Vagina (tissue), 2 donors: Measurements from ENCODE around the gene ZDHHC21. TPM values are rescaled to one million over a fixed set of nuclear protein-coding genes. Genes with fewer than 3 reads are reported as not detected.

Source experiments
- DNase-seq, 2 donors: peaks; one replicate each; pipeline ENCODE4 v3.0.0-alpha.2; 2017; ENCODE audit errors: extremely low spot score in 2 of 2
- H3K27ac ChIP-seq: fragments of 200-600 bp; sonication (generic); one replicate; pipeline ENCODE4 v1.5.1; 2019
- H3K27me3 ChIP-seq: fragments of 200-600 bp; sonication (generic); one replicate; pipeline ENCODE4 v1.5.1; 2019
- H3K36me3 ChIP-seq, 2 donors: fragments of 200-600 bp; sonication (generic); one replicate each; pipeline ENCODE4 v1.5.1; 2017 to 2019
- H3K4me1 ChIP-seq: fragments of 200-600 bp; sonication (generic); one replicate; pipeline ENCODE4 v1.5.1; 2019
- H3K4me3 ChIP-seq, 2 donors: fragments of 200-600 bp; sonication (generic); 1 replicate in 1 of 2; 2 replicates in 1 of 2; pipeline ENCODE4 v1.5.1; 2016 to 2019
- H3K9me3 ChIP-seq: fragments of 200-600 bp; sonication (generic); one replicate; pipeline ENCODE4 v1.5.1; 2019
- POLR2A ChIP-seq, 2 donors: fragments of 450-650 bp; IDR thresholded peaks; one replicate each; pipeline ENCODE4 v1.6.1; 2017; ENCODE audit warnings: antibody characterized with exemption in 2 of 2, mild to moderate bottlenecking in 2 of 2, moderate library complexity in 2 of 2
- POLR2AphosphoS5 ChIP-seq, 2 donors: sonication (generic); formaldehyde crosslinking; IDR thresholded peaks; one replicate each; pipeline ENCODE4 v1.9.0; 2017; ENCODE audit warnings: antibody characterized with exemption in 2 of 2, mild to moderate bottlenecking in 2 of 2, low read depth in 1 of 2; ENCODE audit not compliant: insufficient read depth in 1 of 2
- intact Hi-C: fragments of 100-400 bp; cut with DNase I; formaldehyde crosslinking; loops from one replicate; pipeline ENCODE4 v1.15.1; 2023
- total RNA-seq: library from RNA; depleted of rRNA; stranded (reverse); fragments of >200 nt; gene quantifications from one replicate; pipeline ENCODE4 v1.2.3, GENCODE V29; 2016
- TF ChIP-seq, protein P1 (sequence below), 3 experiments: fragments of 450-650 bp in 2 of 3; fragments of 200-600 bp in 1 of 3; sonication (generic) in 1 of 3; IDR thresholded peaks; one replicate each; pipeline ENCODE4 v1.5.1; 2017 to 2019; ENCODE audit warnings: antibody characterized with exemption in 3 of 3, mild to moderate bottlenecking in 2 of 3, moderate library complexity in 2 of 3

The ZDHHC21 gene
- total RNA-seq, 1 donor from 2014 or later, result 10.3 TPM

GRCh38 chr9:14722391-14723035, 29.3 kb upstream of the ZDHHC21 start, which contains the start of gene CER1:
Gene CER1 (minus strand): TSS chr9:14722733. CDS start chr9:14722672, 61 bp downstream.
- no peaks in the 10 kb centered on the region for H3K36me3 ChIP-seq
- no peaks in the 10 kb centered on the region for H3K4me1 ChIP-seq
- H3K9me3 ChIP-seq, result no peaks in the 10 kb centered on the region
- TF ChIP-seq, protein P1, sequence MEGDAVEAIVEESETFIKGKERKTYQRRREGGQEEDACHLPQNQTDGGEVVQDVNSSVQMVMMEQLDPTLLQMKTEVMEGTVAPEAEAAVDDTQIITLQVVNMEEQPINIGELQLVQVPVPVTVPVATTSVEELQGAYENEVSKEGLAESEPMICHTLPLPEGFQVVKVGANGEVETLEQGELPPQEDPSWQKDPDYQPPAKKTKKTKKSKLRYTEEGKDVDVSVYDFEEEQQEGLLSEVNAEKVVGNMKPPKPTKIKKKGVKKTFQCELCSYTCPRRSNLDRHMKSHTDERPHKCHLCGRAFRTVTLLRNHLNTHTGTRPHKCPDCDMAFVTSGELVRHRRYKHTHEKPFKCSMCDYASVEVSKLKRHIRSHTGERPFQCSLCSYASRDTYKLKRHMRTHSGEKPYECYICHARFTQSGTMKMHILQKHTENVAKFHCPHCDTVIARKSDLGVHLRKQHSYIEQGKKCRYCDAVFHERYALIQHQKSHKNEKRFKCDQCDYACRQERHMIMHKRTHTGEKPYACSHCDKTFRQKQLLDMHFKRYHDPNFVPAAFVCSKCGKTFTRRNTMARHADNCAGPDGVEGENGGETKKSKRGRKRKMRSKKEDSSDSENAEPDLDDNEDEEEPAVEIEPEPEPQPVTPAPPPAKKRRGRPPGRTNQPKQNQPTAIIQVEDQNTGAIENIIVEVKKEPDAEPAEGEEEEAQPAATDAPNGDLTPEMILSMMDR (IDR thresholded peaks at IDR 0.05), result no peak
- no peak for TF ChIP-seq POLR2AphosphoS5 (IDR thresholded peaks at IDR 0.05; ENCODE audit: insufficient read depth in 1 of 2, low read depth in 1 of 2)
- no peak for TF ChIP-seq POLR2A (IDR thresholded peaks at IDR 0.05)
- DNase-seq, result no peak
- intact Hi-C loops, result loop anchor here (10.0 kb wide), 1 partner anchor 632 kb away; no protein-coding TSS in a partner anchor
- H3K27me3 ChIP-seq, result no peaks in the 10 kb centered on the region
- H3K4me3 ChIP-seq, result no peak within 1 kb of the TSS
- H3K27ac ChIP-seq, result no peak within 1 kb of the TSS

GRCh38 chr9:14719231-14719923, 26.1 kb upstream of the ZDHHC21 start:
- Histone ChIP-seq H3K27me3 (no peaks in the 10 kb centered on the region), H3K4me3 (no peak overlapping the region), H3K36me3 (no peaks in the 10 kb centered on the region), H3K4me1 (no peaks in the 10 kb centered on the region), H3K27ac (no peak overlapping the region), H3K9me3 (no peaks in the 10 kb centered on the region)
- DNase-seq, result no peak
- TF ChIP-seq, protein P1 (IDR thresholded peaks at IDR 0.05), result no peak
- TF ChIP-seq POLR2A (IDR thresholded peaks at IDR 0.05) (no peak), POLR2AphosphoS5 (IDR thresholded peaks at IDR 0.05; ENCODE audit: insufficient read depth in 1 of 2, low read depth in 1 of 2) (no peak)
- intact Hi-C loops, result no loop called here

GRCh38 chr9:14715102-14715501, 21.9 kb upstream of the ZDHHC21 start:
- no peak overlapping the region for H3K4me3 ChIP-seq
- TF ChIP-seq POLR2A (IDR thresholded peaks at IDR 0.05), result no peak
- TF ChIP-seq POLR2AphosphoS5 (IDR thresholded peaks at IDR 0.05; ENCODE audit: insufficient read depth in 1 of 2, low read depth in 1 of 2), result no peak
- TF ChIP-seq, protein P1 (IDR thresholded peaks at IDR 0.05), result no peak
- no peaks in the 10 kb centered on the region for H3K27me3 ChIP-seq
- no peaks in the 10 kb centered on the region for H3K36me3 ChIP-seq
- no peak for DNase-seq
- H3K27ac ChIP-seq, result no peak overlapping the region
- no peaks in the 10 kb centered on the region for H3K4me1 ChIP-seq
- H3K9me3 ChIP-seq, result peaks cover 4% of the 10 kb centered on the region
- intact Hi-C loops, result no loop called here

- peak in 1 of 2 donors; percentile 32 for TF ChIP-seq POLR2AphosphoS5 (IDR thresholded peaks at IDR 0.05; ENCODE audit: insufficient read depth in 1 of 2, low read depth in 1 of 2)
- TF ChIP-seq, protein P1 (IDR thresholded peaks at IDR 0.05), result no peak
- TF ChIP-seq POLR2A (IDR thresholded peaks at IDR 0.05), result no peak
- DNase-seq, result no peak
- no peak overlapping the region for H3K27ac ChIP-seq
- H3K36me3 ChIP-seq, result no peaks in the 10 kb centered on the region
- no peaks in the 10 kb centered on the region for H3K27me3 ChIP-seq
- intact Hi-C loops, result no loop called here
- no peaks in the 10 kb centered on the region for H3K4me1 ChIP-seq
- no peak overlapping the region for H3K4me3 ChIP-seq
- peaks cover 6% of the 10 kb centered on the region for H3K9me3 ChIP-seq
Observed at GRCh38 chr9:14713187-14713767, 20.0 kb upstream of the ZDHHC21 start.
